ENCODE measurements around the gene ZDHHC22. TPM values are rescaled to one million over a fixed set of nuclear protein-coding genes. Genes with fewer than 3 reads are reported as not detected.

Gene ZDHHC22
- total and polyA plus RNA-seq, 2 of the 13 experiments (the other 11 are each of a cell fraction or from before 2014, with no cell fraction given) = not detected

- TF ChIP-seq TFDP2 (CRISPR knock-in tag; IDR thresholded peaks at IDR 0.05) = peak; percentile 39; the same call in 1 of the 2 replicates
- peak; percentile 45; the same call in 1 of the 2 replicates for TF ChIP-seq FOXA3 (CRISPR knock-in tag; IDR thresholded peaks at IDR 0.05)
- TF ChIP-seq ZSCAN25 (CRISPR knock-in tag; IDR thresholded peaks at IDR 0.05) = 0 out of 2 replicates have a peak, but pooled peaks have one; percentile 20
- no peak for TF ChIP-seq ZC3H13 (CRISPR knock-in tag; IDR thresholded peaks at IDR 0.05)
- TF ChIP-seq ISX (CRISPR knock-in tag; conservative IDR thresholded peaks at IDR 0.05) = no peak
- 0 out of 2 replicates have a peak, but pooled peaks have one; percentile 23 for TF ChIP-seq FOXP4 (CRISPR knock-in tag; IDR thresholded peaks at IDR 0.05)
Measured at GRCh38 chr14:77184396-77185092, 43.0 kb upstream of the ZDHHC22 start (continued).

GRCh38 chr14:77183896-77184295 is 42.3 kb upstream of the ZDHHC22 start:
- no peak overlapping the region for H3K27ac ChIP-seq (ENCODE audit: extremely low read length, insufficient read depth, low read length)
- H3K4me3 ChIP-seq (replicated peaks in 1 of 3; ENCODE audit: insufficient read depth in 1 of 3, low read depth in 2 of 3, low read length in 3 of 3) = no peak overlapping the region; a peak in 1 of 6 replicates
- H3K27me3 ChIP-seq (ENCODE audit: control insufficient read depth in 1 of 2, insufficient read depth in 2 of 2, low read length in 2 of 2) = peaks cover 4 to 23% of the 10 kb centered on the region in 2 experiments; a peak in 4 of 5 replicates
- H4K20me1 ChIP-seq (ENCODE audit: insufficient read depth, low read length) = no peaks in the 10 kb centered on the region
- TF ChIP-seq MAFK (conservative IDR thresholded peaks at IDR 0.05 in 1 of 2, IDR thresholded peaks at IDR 0.05 in 1 of 2; ENCODE audit: low read length in 2 of 2) (no peak), CCDC6 (CRISPR knock-in tag; IDR thresholded peaks at IDR 0.05) (0 out of 2 replicates have a peak, but pooled peaks have one; percentile 12), ZNF350 (CRISPR knock-in tag; IDR thresholded peaks at IDR 0.05; ENCODE audit: borderline replicate concordance, low read depth) (no peak), MXI1 (IDR thresholded peaks at IDR 0.05; ENCODE audit: borderline replicate concordance, low read depth, low read length) (no peak)
- in situ Hi-C loops (cut with HindIII; ENCODE audit: extremely low pct_ligation_motif_present, low pct_unique_long_range_greater_than_20kb) = no loop called here
- no peaks in the 10 kb centered on the region for H3K36me3 ChIP-seq (replicated peaks in 1 of 2; ENCODE audit: control insufficient read depth in 1 of 2, insufficient read depth in 2 of 2, low read length in 2 of 2)
- DNase-seq (ENCODE audit: low spot score) = no peak
- ChIA-PET CTCF (ENCODE audit: low intra/inter-chr PET ratio, low total read pairs) (no interaction called here), POLR2A (no interaction called here)
- no peak for ATAC-seq
- H3K9ac ChIP-seq (ENCODE audit: insufficient read depth, low read depth, low read length) = no peak overlapping the region
- no peaks in the 10 kb centered on the region for H3K79me2 ChIP-seq (ENCODE audit: insufficient read depth, low read length)
- no peaks in the 10 kb centered on the region for H3K9me3 ChIP-seq (ENCODE audit: low read length)
- intact Hi-C loops (cut with micrococcal nuclease; ENCODE audit: unreplicated experiment) = no loop called here
- no TSS peak for BruUV-seq (replicated peaks)
- 30% methylated on average over 3 of the region's 5 CpGs for WGBS (ENCODE audit: low lambda C conversion rate)
- H3K4me1 ChIP-seq (ENCODE audit: insufficient read depth, low read length) = peaks cover 65% of the 10 kb centered on the region
- peak overlapping the region; percentile 65 for H3K4me2 ChIP-seq (ENCODE audit: low read depth, low read length)
- H2AFZ ChIP-seq (ENCODE audit: low read length) = no peak overlapping the region
- FAIRE-seq = no peak

Data from HepG2 (cell line).